ENCODE results near the gene C1QTNF9B. TPM values are rescaled to one million over a fixed set of nuclear protein-coding genes. Genes with fewer than 3 reads are reported as not detected.

C1QTNF9B gene
- total RNA-seq, 1 donor from 2014 or later, result not detected

- no peaks in the 10 kb centered on the region for H3K9me3 Mint-ChIP-seq (ENCODE audit: unreplicated experiment)
- H3K4me1 Mint-ChIP-seq (ENCODE audit: unreplicated experiment), result no peaks in the 10 kb centered on the region
- no peaks in the 10 kb centered on the region for H3K36me3 Mint-ChIP-seq (ENCODE audit: low read depth, unreplicated experiment)
- TF ChIP-seq, protein P1, sequence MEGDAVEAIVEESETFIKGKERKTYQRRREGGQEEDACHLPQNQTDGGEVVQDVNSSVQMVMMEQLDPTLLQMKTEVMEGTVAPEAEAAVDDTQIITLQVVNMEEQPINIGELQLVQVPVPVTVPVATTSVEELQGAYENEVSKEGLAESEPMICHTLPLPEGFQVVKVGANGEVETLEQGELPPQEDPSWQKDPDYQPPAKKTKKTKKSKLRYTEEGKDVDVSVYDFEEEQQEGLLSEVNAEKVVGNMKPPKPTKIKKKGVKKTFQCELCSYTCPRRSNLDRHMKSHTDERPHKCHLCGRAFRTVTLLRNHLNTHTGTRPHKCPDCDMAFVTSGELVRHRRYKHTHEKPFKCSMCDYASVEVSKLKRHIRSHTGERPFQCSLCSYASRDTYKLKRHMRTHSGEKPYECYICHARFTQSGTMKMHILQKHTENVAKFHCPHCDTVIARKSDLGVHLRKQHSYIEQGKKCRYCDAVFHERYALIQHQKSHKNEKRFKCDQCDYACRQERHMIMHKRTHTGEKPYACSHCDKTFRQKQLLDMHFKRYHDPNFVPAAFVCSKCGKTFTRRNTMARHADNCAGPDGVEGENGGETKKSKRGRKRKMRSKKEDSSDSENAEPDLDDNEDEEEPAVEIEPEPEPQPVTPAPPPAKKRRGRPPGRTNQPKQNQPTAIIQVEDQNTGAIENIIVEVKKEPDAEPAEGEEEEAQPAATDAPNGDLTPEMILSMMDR (IDR thresholded peaks at IDR 0.05; ENCODE audit: unreplicated experiment), result no peak
- no peaks in the 10 kb centered on the region for H3K27me3 Mint-ChIP-seq (ENCODE audit: unreplicated experiment)
- H3K27ac Mint-ChIP-seq (ENCODE audit: unreplicated experiment), result no peak overlapping the region
- DNase-seq (ENCODE audit: low spot score), result no peak
- H3K4me3 Mint-ChIP-seq (ENCODE audit: unreplicated experiment), result no peak overlapping the region
These were observed 30.8 kb downstream of the C1QTNF9B start for GRCh38 chr13:23866420-23867026.

DNA sequence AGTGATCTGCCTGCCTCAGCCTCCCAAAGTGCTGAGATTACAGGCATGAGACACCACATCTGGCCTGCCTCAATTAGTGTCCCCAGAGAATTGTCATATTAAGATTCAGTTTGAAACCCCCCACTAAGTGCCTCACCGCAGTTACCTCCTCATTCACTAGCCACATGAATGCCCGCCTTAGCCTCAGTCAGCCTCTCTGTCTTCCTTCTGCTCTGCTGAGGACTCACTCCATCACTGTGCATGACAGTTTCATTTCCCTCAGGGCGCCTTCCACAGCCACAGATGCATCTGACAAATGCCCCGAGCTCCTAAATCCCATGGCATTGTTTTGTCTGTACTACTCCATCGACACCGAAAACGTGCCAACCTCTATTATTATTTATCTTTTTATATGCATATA is 31.4 kb downstream of the C1QTNF9B start:
- H3K27me3 Mint-ChIP-seq (ENCODE audit: unreplicated experiment), result no peaks in the 10 kb centered on the region
- TF ChIP-seq, protein P1 (IDR thresholded peaks at IDR 0.05; ENCODE audit: unreplicated experiment), result no peak
- DNase-seq (ENCODE audit: low spot score), result no peak
- H3K9me3 Mint-ChIP-seq (ENCODE audit: unreplicated experiment), result no peaks in the 10 kb centered on the region
- no peak overlapping the region for H3K4me3 Mint-ChIP-seq (ENCODE audit: unreplicated experiment)
- peaks cover under 1% of the 10 kb centered on the region for H3K4me1 Mint-ChIP-seq (ENCODE audit: unreplicated experiment)
- no peak overlapping the region for H3K27ac Mint-ChIP-seq (ENCODE audit: unreplicated experiment)
- H3K36me3 Mint-ChIP-seq (ENCODE audit: low read depth, unreplicated experiment), result no peaks in the 10 kb centered on the region

DNA sequence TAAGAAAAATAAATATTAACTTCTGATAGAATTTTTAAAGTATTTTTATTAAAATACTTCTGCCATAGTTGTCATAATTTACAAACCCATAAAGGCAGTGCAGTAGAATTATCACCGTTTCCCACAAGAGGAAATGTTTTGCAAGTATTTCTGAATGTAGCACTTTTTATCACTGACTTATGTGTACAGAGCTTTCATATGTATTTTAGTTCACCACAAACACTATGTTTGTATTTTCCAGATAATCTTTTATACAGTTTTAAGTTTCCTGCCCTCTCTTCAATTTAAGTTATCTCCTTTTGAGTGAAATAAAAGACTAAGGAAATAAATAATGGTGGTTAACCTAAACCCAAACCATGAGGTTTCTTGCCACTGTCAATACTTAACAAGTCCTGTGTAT is 32.3 kb downstream of the C1QTNF9B start:
- Mint-ChIP-seq H3K4me3 (ENCODE audit: unreplicated experiment) (no peak overlapping the region), H3K27me3 (ENCODE audit: unreplicated experiment) (no peaks in the 10 kb centered on the region), H3K27ac (ENCODE audit: unreplicated experiment) (no peak overlapping the region), H3K9me3 (ENCODE audit: unreplicated experiment) (no peaks in the 10 kb centered on the region), H3K4me1 (ENCODE audit: unreplicated experiment) (peaks cover 4% of the 10 kb centered on the region), H3K36me3 (ENCODE audit: low read depth, unreplicated experiment) (no peaks in the 10 kb centered on the region)
- TF ChIP-seq, protein P1 (IDR thresholded peaks at IDR 0.05; ENCODE audit: unreplicated experiment), result no peak
- DNase-seq (ENCODE audit: low spot score), result no peak

DNA sequence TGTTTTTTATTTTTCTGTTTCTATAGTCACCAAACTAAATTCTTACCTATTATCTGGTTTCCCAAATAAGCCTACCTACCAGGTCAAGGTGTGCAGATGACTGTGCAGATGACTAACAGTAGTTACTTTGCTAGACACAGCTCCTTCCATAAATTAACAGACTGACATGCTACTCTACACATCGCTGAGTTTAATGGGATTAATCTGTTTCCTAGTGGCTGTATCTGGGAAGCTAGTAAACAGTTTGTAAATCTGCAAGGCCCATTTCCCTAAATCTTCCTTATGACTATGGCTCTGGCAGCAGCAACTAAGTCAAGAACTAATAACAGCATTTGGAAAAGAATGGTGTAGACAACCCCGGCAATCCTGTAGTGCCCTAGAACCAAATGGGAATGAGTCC is 36.0 kb downstream of the C1QTNF9B start:
- no peak overlapping the region for H3K27ac Mint-ChIP-seq (ENCODE audit: unreplicated experiment)
- H3K4me3 Mint-ChIP-seq (ENCODE audit: unreplicated experiment), result no peak overlapping the region
- TF ChIP-seq, protein P1 (IDR thresholded peaks at IDR 0.05; ENCODE audit: unreplicated experiment), result no peak
- H3K9me3 Mint-ChIP-seq (ENCODE audit: unreplicated experiment), result no peaks in the 10 kb centered on the region
- DNase-seq (ENCODE audit: low spot score), result no peak
- peaks cover 30% of the 10 kb centered on the region for H3K4me1 Mint-ChIP-seq (ENCODE audit: unreplicated experiment)
- no peaks in the 10 kb centered on the region for H3K27me3 Mint-ChIP-seq (ENCODE audit: unreplicated experiment)
- H3K36me3 Mint-ChIP-seq (ENCODE audit: low read depth, unreplicated experiment), result no peaks in the 10 kb centered on the region

GRCh38 chr13:23859904-23860303 is 37.4 kb downstream of the C1QTNF9B start:
- no peak for DNase-seq (ENCODE audit: low spot score)
- no peak overlapping the region for H3K27ac Mint-ChIP-seq (ENCODE audit: unreplicated experiment)
- H3K9me3 Mint-ChIP-seq (ENCODE audit: unreplicated experiment), result no peaks in the 10 kb centered on the region
- H3K27me3 Mint-ChIP-seq (ENCODE audit: unreplicated experiment), result no peaks in the 10 kb centered on the region
- TF ChIP-seq, protein P1 (IDR thresholded peaks at IDR 0.05; ENCODE audit: unreplicated experiment), result no peak
- no peaks in the 10 kb centered on the region for H3K36me3 Mint-ChIP-seq (ENCODE audit: low read depth, unreplicated experiment)
- no peak overlapping the region for H3K4me3 Mint-ChIP-seq (ENCODE audit: unreplicated experiment)
- peaks cover 34% of the 10 kb centered on the region for H3K4me1 Mint-ChIP-seq (ENCODE audit: unreplicated experiment)

All from endothelial cell (in vitro differentiated cells).